HG03460 (cell line): ENCODE results near the gene NF2.
"Not testable (repeated sequence)": the region's sequence is repeated elsewhere in the genome, so short reads cannot be mapped to it uniquely, and the experiment has no call there.

ENCODE experiments used
- ATAC-seq: cut with Tn5 transposase; IDR thresholded peaks from one replicate; pipeline ENCODE4 v1.9.1; 2021; ENCODE audit not compliant: unreplicated experiment

Gene NF2

GRCh38 chr22:29594447-29594846 lies 9.0 kb upstream of the NF2 start:
- ATAC-seq: not testable (repeated sequence)

GRCh38 chr22:29596408-29596807 lies 7.0 kb upstream of the NF2 start:
- ATAC-seq: no peak

GRCh38 chr22:29597871-29598683 lies 5.4 kb upstream of the NF2 start:
- not testable (repeated sequence) for ATAC-seq

GRCh38 chr22:29598684-29599020 lies 4.8 kb upstream of the NF2 start:
- no peak for ATAC-seq

GRCh38 chr22:29604076-29604360 lies 585 bp downstream of the NF2 start:
- no peak for ATAC-seq

- no peak for ATAC-seq
Measured at GRCh38 chr22:29605527-29605850, 2.1 kb downstream of the NF2 start.

- ATAC-seq: no peak
Measured at GRCh38 chr22:29606320-29606719, 2.9 kb downstream of the NF2 start.

- ATAC-seq: no peak
Measured at GRCh38 chr22:29607426-29607825, 4.0 kb downstream of the NF2 start.

- no peak for ATAC-seq
Measured at GRCh38 chr22:29609139-29609538, 5.7 kb downstream of the NF2 start.

- no peak for ATAC-seq
Measured at GRCh38 chr22:29610780-29611179, 7.3 kb downstream of the NF2 start.

GRCh38 chr22:29615705-29616327 lies 12.4 kb downstream of the NF2 start:
- ATAC-seq: no peak

- no peak for ATAC-seq
Measured at GRCh38 chr22:29617922-29618629, 14.6 kb downstream of the NF2 start.

GRCh38 chr22:29621761-29622526 lies 18.5 kb downstream of the NF2 start:
- no peak for ATAC-seq

GRCh38 chr22:29623059-29623458 lies 19.6 kb downstream of the NF2 start:
- ATAC-seq: no peak

GRCh38 chr22:29623553-29624169 lies 20.2 kb downstream of the NF2 start:
- no peak for ATAC-seq

- no peak for ATAC-seq
Measured at GRCh38 chr22:29625090-29625825, 21.8 kb downstream of the NF2 start.

GRCh38 chr22:29626497-29627195 lies 23.2 kb downstream of the NF2 start:
- no peak for ATAC-seq

GRCh38 chr22:29627196-29627535 lies 23.7 kb downstream of the NF2 start:
- ATAC-seq: no peak

- ATAC-seq: no peak
Measured at GRCh38 chr22:29628996-29629902, 25.8 kb downstream of the NF2 start.
